ENCODE measurements around the gene UNC5A.

The UNC5A gene

DNA sequence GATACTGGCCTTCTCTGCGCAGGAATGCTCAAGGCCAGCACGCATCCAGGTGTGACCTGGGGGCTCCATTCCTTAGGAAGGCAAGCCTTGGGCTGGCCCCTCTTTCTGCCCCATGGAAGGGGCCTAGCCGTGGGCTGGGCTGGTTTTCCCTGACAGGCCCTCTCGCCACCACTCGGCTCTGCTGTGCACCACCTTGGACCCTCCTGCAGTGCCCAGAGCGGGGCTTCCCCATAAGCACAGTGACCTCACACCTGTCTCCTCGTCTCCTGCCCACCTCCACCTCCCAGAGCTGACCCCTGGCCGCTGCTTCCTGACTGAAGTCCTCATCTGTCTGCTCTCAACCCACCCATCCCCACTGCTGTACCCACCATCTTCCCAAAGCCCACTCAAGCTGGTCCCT is 21.1 kb downstream of the UNC5A start:
- H3K27ac ChIP-seq: peak overlapping the region; percentile 76
- no peak for TF ChIP-seq CTCF (conservative IDR thresholded peaks at IDR 0.05)

- H3K27ac ChIP-seq: peak overlapping the region; percentile 76; the same call in 1 of the 2 replicates
- no peak for TF ChIP-seq CTCF (conservative IDR thresholded peaks at IDR 0.05)
Observed at GRCh38 chr5:176832162-176832561, 21.8 kb downstream of the UNC5A start.

DNA sequence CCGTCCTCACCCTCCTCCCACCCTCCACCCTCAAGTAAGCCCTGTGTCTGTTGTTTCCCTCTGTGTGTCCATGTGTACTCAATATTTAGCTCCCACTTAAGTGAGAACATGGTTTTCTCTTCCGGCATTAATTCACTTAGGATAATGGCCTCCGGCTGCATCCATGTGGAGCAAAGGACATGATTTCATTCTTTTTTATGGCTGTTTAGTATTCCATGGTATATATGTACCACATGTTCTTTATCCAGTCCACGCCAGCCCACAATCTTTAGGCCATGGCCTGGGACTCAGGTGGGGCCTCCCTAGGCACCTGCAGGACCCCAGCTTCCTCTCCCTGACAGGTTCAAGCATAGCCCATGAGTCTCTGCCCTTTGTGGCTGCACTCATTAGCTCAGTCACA is 22.9 kb downstream of the UNC5A start:
- TF ChIP-seq CTCF (conservative IDR thresholded peaks at IDR 0.05): no peak

GRCh38 chr5:176835918-176836317 is 25.6 kb downstream of the UNC5A start:
- TF ChIP-seq CTCF (conservative IDR thresholded peaks at IDR 0.05): no peak
- peak overlapping the region; percentile 10; the same call in 1 of the 2 replicates for H3K27ac ChIP-seq

More for the DNA sequence above, 22.9 kb downstream of the UNC5A start:
- no peak overlapping the region for H3K27ac ChIP-seq

GRCh38 chr5:176836811-176837706 is 26.7 kb downstream of the UNC5A start:
- peak overlapping the region; percentile 10; the same call in 1 of the 2 replicates for H3K27ac ChIP-seq
- no peak for TF ChIP-seq CTCF (conservative IDR thresholded peaks at IDR 0.05)

DNA sequence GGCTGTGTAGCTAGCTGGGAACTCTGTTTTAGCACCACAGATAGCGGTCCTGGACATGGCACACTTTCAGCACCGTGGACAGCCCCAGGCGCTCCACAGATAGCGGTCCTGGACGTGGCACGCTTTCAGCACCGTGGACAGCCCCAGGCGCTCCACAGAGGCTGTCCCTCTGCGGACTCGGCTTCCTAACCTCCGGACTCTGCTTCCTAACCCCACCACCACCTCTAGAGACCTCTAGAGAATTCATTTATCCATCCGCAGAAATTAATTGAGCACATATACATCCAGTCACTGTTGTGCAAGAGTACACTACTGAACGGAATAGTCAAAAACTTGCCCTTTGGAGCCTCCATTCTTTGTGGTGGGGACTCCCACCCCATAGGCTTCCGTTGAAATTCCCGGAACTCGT is 27.4 kb downstream of the UNC5A start:
- H3K27ac ChIP-seq: no peak overlapping the region; the same call in 1 of the 2 replicates
- no peak for TF ChIP-seq CTCF (conservative IDR thresholded peaks at IDR 0.05)

- H3K27ac ChIP-seq: no peak overlapping the region
- no peak for TF ChIP-seq CTCF (conservative IDR thresholded peaks at IDR 0.05)
Observed at GRCh38 chr5:176843673-176844072, 33.3 kb downstream of the UNC5A start.

Data from VCaP (cell line).